ENCODE results near the gene BCL7B.

BCL7B gene

DNA sequence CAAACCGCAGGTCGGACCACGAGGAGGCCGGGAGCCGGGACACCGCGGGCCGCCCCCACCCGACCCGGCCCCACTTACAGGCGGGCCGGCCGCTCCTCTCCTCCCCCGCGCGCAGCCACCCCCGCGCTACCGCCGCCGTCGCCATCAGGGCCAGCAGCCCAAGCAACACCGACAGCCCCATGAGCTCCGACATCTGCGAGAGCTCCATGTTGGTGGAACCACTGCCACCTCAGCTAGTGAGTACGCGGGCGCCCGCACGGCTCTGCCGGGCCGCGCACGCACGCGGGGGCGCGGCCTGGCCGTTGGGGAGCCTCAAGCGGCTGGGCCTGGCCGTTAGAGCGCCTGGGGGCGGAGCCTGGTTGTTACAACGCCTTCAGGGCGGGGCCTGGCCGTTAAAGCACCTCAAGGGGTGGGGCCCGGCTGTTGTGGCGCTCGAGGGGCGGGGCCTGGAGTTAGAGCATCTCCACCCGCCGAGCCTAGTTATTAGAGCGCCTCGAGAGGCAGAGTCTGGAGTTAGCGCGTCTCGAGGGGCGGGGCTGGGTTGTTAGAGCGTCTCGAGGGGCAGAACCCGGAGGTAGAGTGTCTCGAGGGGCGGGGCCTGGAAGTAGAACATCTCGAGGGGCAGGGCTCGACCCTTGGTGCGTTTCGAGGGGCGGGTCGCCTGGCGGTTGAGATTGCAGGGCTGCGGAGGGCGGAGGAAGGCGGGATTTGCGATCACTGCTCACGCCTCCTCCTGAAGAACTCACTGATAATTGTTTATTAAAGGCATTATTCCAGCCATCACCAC, 21.0 kb upstream of the BCL7B start, which contains the start of gene TBL2:
Gene TBL2, minus strand, starts transcription at position 238 of the 787 bp plus-strand sequence. Its CDS starts 30 bp downstream, at position 208.
- H3K27ac ChIP-seq = peak within 1 kb of the TSS; percentile 91
- TF ChIP-seq, protein P1, sequence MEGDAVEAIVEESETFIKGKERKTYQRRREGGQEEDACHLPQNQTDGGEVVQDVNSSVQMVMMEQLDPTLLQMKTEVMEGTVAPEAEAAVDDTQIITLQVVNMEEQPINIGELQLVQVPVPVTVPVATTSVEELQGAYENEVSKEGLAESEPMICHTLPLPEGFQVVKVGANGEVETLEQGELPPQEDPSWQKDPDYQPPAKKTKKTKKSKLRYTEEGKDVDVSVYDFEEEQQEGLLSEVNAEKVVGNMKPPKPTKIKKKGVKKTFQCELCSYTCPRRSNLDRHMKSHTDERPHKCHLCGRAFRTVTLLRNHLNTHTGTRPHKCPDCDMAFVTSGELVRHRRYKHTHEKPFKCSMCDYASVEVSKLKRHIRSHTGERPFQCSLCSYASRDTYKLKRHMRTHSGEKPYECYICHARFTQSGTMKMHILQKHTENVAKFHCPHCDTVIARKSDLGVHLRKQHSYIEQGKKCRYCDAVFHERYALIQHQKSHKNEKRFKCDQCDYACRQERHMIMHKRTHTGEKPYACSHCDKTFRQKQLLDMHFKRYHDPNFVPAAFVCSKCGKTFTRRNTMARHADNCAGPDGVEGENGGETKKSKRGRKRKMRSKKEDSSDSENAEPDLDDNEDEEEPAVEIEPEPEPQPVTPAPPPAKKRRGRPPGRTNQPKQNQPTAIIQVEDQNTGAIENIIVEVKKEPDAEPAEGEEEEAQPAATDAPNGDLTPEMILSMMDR (conservative IDR thresholded peaks at IDR 0.05) = no peak
- peak; percentile 77; the same call in 1 of the 2 replicates for TF ChIP-seq ZFX (IDR thresholded peaks at IDR 0.05)

DNA sequence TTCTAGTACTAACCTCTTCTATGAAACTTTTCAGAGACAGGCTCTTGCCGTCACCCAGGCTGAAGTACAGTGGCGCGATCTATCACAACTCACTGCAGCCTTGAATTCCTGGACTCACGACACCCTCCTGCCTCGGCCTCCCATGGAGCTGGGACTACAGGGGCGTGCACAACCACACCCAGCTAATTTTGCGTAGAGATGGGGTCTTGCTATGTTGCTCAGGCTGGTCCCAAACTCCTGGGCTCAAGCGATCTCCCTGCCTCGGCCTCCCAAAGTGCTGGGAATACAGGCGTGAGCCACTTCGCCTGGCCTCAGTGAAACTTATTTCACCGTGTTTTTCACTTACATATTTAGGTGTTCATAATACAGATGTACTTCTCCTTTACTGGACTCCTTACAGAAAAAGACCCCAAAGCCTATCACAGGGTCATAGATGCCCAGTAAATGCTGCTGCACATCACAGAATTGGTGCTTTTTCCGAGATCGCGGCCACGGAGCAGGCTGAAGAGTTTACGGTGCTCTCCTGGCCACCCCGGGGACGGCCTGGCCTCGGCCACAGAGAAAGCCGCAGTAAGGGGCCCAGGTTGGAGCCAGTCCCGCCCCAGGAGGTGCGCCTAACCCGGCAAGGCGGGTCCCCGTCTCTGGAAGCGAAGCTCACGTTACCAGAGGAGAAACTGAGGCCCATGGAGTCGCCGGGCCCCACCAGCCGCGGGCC, 20.3 kb upstream of the BCL7B start:
- TF ChIP-seq ZFX (IDR thresholded peaks at IDR 0.05) = peak; percentile 97; the same call in 1 of the 2 replicates
- TF ChIP-seq, protein P1 (conservative IDR thresholded peaks at IDR 0.05) = no peak
- peak overlapping the region; percentile 91 for H3K27ac ChIP-seq

DNA sequence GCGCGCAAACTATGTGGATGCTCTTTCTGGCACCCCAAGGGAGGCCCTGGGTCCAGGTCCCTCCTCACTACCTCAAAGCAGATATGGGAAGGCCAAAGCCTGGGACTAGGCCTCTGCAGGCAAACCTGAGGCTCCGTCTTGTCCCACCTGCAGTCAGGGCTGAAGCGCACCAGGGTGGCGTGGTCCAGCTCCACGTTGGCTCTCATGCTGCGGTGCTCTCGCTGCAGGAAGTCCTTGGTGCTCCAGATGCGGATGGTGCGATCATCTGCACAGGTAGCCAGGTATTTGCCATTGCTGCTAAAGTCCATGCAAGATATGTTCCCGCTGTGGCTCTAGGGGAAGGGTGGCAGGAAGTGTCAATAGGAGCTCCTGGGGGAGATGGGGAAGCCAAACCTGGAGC, 16.3 kb upstream of the BCL7B start:
- H3K27ac ChIP-seq = no peak overlapping the region
- TF ChIP-seq, protein P1 (conservative IDR thresholded peaks at IDR 0.05) = no peak
- no peak for TF ChIP-seq ZFX (IDR thresholded peaks at IDR 0.05)

DNA sequence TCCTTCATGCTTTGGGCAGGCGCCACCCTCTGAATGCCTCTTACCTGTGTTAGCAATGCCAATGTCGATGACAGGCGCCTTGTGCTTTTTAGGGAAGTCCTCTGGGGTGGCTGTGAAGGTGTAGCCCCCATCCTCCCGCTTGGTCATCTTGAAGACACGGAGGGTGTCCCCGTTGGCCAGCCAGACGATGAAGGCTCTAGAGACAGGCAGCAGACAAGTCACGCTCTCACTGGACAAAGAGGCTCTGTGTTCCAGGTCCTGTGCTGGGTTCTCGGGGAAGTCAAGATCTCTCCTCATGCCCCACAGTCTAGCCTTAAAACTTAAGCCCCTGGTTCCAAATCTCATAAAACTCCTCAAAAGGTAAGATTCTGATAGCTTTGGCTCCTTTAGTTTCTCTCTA, 15.8 kb upstream of the BCL7B start:
- H3K27ac ChIP-seq = no peak overlapping the region
- TF ChIP-seq, protein P1 (conservative IDR thresholded peaks at IDR 0.05) = no peak
- TF ChIP-seq ZFX (IDR thresholded peaks at IDR 0.05) = no peak

DNA sequence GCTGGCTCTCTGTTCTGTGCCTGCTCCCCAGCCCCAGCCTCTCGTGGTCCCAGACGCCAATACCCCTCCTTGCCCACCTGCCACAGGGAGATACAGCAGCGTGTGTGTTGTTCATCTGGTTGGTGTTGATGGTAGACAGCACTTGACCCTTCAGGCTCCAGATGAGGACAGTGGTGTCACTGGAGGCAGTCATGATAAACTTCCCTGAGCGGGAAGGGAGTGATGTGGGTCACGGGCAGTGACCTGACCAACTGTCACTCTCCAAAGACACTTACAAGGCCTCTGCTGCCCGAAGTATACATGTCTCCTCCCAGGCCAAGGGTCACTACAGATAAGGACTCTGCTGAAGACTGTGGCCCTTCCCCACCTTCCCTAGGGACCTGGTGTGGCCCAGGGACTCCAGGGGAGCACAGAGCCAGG, 15.3 kb upstream of the BCL7B start:
- TF ChIP-seq, protein P1 (conservative IDR thresholded peaks at IDR 0.05) = no peak
- TF ChIP-seq ZFX (IDR thresholded peaks at IDR 0.05) = no peak
- no peak overlapping the region for H3K27ac ChIP-seq

DNA sequence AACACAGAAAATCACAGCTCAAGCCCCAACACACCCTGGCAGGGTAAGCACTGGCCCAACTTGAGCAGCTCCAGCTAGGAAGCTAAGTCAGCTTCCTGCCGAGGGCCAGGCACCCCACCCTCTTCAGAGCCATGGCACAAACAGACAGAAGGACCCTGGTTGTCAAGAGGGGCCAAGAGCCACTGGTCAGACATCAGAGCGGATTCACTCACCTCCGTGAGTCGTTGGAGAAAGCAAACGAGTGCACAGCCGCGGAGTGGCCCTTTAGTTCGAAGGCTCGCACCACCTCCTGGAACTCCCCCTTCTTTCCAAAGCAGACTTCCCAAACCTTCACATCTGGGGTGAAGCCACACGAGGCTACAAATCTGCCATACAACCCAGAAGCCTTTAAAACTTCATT, 13.5 kb upstream of the BCL7B start:
- H3K27ac ChIP-seq = no peak overlapping the region
- no peak for TF ChIP-seq ZFX (IDR thresholded peaks at IDR 0.05)
- TF ChIP-seq, protein P1 (conservative IDR thresholded peaks at IDR 0.05) = no peak

DNA sequence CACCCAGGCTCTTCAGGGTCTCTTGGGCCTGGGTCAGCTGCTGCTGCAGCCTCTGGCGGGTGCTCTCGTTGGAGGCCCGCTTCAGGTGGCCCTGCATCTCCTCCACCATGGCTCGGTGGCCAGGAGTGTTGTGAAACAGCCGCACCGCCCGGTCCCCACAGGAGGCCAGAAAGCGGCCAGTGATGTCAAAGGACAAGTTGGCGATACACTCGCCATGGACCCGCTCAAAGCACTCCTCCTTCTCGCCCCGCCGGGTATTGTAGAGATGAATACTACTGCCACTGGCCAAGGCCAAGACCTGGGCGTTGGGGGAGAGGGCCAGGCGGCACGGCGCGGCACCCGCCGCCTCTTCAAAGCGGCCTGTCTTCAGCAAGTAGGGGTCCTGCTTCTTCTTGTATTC, 13.0 kb upstream of the BCL7B start:
- TF ChIP-seq, protein P1 (conservative IDR thresholded peaks at IDR 0.05) = no peak
- TF ChIP-seq ZFX (IDR thresholded peaks at IDR 0.05) = no peak
- no peak overlapping the region for H3K27ac ChIP-seq
